ENCODE data around the gene TSPAN14. TPM values are rescaled to one million over a fixed set of nuclear protein-coding genes. Genes with fewer than 3 reads are reported as not detected.

TSPAN14 gene
- total and polyA plus RNA-seq, 2 experiments from 2014 or later, result 17.9 to 40.7 TPM

DNA sequence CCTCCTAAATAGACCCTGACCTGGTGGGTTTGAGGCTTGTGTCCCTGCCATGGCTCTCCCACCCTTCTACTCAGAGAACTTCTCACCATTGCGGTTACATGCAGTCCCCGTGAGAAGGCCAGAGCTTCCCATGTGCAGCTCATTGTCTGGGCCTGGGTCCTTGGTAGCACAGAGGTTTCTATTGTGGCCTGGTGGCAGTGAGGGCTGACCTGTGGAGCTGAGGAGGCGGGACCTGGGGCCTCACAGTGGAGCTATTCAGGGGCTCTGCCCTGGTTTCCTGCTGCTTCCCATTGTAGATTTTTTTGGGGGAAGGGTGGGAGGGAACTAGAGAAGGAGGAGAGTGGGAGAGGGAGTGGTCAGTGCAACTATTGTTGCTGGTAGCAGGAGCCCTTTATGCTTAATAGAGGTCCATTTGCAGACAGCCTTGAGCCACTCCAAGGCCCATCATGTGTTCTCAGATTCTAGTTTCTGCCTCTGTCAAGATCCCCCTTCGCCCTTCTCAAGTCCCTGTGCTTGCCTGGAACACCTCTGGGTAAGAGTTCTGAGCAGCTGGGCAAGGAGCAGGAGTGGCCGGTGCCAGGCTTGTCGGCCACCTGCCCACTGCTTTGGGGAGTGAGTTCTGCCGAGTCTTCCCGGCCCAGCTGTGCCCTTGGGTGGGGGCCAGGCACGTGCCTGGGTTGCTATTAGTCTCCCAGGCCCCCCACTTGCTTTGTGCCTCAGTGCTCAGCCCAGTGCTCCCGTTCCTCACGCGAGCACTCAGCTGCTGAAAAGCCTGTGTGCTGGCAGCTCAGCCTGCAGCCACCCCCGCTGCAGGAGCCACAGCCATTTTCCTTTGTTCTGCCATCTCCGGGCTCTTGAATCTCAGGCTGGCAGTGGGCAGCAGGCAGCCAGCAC is 10.7 kb downstream of the TSPAN14 start (continued):
- peak; percentile 28; the same call in 1 of the 2 replicates for TF ChIP-seq ZNF462 (CRISPR knock-in tag; IDR thresholded peaks at IDR 0.05)

GRCh38 chr10:80465451-80465835 is 11.3 kb downstream of the TSPAN14 start:
- peaks cover 37% of the 10 kb centered on the region for H4K20me1 ChIP-seq (replicated peaks; ENCODE audit: insufficient read depth)
- peak overlapping the region; percentile 94 for H3K27ac Mint-ChIP-seq
- peaks cover 9% of the 10 kb centered on the region for H3K36me3 Mint-ChIP-seq (ENCODE audit: low read depth)
- peak overlapping the region; percentile 84 for H3K27ac ChIP-seq (ENCODE audit: low read depth)
- no peak for ATAC-seq
- peaks cover 81% of the 10 kb centered on the region for H3K4me1 Mint-ChIP-seq
- peaks cover 29% of the 10 kb centered on the region; the same call in 1 of the 2 replicates for H3K27me3 ChIP-seq (ENCODE audit: insufficient read depth)
- H3K4me3 ChIP-seq, result peak overlapping the region; percentile 43
- peaks cover 69% of the 10 kb centered on the region for H3K4me1 ChIP-seq (ENCODE audit: insufficient read depth)
- H3K79me2 ChIP-seq (replicated peaks; ENCODE audit: insufficient read depth), result peaks cover 88% of the 10 kb centered on the region
- no peak for DNase-seq (ENCODE audit: low spot score)
- H3K27me3 Mint-ChIP-seq (ENCODE audit: insufficient read depth, low read depth, poor library complexity), result peaks cover 21% of the 10 kb centered on the region
- no peaks in the 10 kb centered on the region for H3K9me3 Mint-ChIP-seq
- H3F3A ChIP-seq (replicated peaks; ENCODE audit: low read depth), result no peaks in the 10 kb centered on the region
- H2AFZ ChIP-seq, result no peak overlapping the region
- no peaks in the 10 kb centered on the region for H3K9me2 ChIP-seq (ENCODE audit: insufficient read depth)
- peak overlapping the region; percentile 60 for H3K4me3 Mint-ChIP-seq
- peak overlapping the region; percentile 72 for H3K4me2 ChIP-seq
- no peaks in the 10 kb centered on the region for H3K36me3 ChIP-seq (ENCODE audit: insufficient read depth)
- TF ChIP-seq, protein P1, sequence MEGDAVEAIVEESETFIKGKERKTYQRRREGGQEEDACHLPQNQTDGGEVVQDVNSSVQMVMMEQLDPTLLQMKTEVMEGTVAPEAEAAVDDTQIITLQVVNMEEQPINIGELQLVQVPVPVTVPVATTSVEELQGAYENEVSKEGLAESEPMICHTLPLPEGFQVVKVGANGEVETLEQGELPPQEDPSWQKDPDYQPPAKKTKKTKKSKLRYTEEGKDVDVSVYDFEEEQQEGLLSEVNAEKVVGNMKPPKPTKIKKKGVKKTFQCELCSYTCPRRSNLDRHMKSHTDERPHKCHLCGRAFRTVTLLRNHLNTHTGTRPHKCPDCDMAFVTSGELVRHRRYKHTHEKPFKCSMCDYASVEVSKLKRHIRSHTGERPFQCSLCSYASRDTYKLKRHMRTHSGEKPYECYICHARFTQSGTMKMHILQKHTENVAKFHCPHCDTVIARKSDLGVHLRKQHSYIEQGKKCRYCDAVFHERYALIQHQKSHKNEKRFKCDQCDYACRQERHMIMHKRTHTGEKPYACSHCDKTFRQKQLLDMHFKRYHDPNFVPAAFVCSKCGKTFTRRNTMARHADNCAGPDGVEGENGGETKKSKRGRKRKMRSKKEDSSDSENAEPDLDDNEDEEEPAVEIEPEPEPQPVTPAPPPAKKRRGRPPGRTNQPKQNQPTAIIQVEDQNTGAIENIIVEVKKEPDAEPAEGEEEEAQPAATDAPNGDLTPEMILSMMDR (conservative IDR thresholded peaks at IDR 0.05; ENCODE audit: low read depth in 2 of 2), result no peak
- TF ChIP-seq, protein P2, sequence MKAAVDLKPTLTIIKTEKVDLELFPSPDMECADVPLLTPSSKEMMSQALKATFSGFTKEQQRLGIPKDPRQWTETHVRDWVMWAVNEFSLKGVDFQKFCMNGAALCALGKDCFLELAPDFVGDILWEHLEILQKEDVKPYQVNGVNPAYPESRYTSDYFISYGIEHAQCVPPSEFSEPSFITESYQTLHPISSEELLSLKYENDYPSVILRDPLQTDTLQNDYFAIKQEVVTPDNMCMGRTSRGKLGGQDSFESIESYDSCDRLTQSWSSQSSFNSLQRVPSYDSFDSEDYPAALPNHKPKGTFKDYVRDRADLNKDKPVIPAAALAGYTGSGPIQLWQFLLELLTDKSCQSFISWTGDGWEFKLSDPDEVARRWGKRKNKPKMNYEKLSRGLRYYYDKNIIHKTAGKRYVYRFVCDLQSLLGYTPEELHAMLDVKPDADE (IDR thresholded peaks at IDR 0.05), result no peak
- TF ChIP-seq, protein P3, sequence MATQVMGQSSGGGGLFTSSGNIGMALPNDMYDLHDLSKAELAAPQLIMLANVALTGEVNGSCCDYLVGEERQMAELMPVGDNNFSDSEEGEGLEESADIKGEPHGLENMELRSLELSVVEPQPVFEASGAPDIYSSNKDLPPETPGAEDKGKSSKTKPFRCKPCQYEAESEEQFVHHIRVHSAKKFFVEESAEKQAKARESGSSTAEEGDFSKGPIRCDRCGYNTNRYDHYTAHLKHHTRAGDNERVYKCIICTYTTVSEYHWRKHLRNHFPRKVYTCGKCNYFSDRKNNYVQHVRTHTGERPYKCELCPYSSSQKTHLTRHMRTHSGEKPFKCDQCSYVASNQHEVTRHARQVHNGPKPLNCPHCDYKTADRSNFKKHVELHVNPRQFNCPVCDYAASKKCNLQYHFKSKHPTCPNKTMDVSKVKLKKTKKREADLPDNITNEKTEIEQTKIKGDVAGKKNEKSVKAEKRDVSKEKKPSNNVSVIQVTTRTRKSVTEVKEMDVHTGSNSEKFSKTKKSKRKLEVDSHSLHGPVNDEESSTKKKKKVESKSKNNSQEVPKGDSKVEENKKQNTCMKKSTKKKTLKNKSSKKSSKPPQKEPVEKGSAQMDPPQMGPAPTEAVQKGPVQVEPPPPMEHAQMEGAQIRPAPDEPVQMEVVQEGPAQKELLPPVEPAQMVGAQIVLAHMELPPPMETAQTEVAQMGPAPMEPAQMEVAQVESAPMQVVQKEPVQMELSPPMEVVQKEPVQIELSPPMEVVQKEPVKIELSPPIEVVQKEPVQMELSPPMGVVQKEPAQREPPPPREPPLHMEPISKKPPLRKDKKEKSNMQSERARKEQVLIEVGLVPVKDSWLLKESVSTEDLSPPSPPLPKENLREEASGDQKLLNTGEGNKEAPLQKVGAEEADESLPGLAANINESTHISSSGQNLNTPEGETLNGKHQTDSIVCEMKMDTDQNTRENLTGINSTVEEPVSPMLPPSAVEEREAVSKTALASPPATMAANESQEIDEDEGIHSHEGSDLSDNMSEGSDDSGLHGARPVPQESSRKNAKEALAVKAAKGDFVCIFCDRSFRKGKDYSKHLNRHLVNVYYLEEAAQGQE (IDR thresholded peaks at IDR 0.05; ENCODE audit: unreplicated experiment), result no peak
- TF ChIP-seq EZH2phosphoT487 (IDR thresholded peaks at IDR 0.05; ENCODE audit: unreplicated experiment), result no peak
- TF ChIP-seq POLR2AphosphoS5 (IDR thresholded peaks at IDR 0.05; ENCODE audit: low read depth), result no peak
- TF ChIP-seq JUNB (IDR thresholded peaks at IDR 0.05; ENCODE audit: unreplicated experiment), result no peak

Data from GM23338 (cell line).